NCI-H1048 (cell line): ENCODE data around the gene ADAM11.

Experiments
- DNase-seq: peaks from one replicate; lab custom pipeline; 2025; lab: John Stamatoyannopoulos, UW

The ADAM11 gene

DNA sequence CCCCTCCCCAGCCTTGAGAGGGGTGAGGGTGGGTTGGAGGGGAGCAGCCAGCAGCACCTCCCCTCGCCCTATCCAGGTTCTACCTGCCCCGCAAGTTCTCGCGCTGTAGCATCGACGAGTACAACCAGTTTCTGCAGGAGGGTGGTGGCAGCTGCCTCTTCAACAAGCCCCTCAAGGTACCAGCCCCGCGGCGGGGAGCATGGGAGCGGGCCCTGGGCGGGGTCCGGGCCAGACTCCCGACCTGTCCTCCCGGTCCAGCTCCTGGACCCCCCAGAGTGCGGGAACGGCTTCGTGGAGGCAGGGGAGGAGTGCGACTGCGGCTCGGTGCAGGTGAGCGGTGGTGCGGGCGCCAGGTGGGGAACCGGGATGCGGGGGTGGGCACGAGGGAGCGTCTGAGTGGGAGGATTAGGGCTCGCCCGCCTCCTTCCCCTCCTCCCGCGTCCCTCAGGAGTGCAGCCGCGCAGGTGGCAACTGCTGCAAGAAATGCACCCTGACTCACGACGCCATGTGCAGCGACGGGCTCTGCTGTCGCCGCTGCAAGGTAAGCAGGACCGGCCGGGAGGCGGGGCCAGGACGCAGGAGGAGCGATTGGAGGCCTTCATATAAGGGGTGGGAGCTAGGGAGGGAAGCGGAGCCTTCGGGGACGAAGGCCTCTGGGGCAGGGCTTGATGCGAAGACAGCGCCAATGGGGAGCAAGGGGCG is 16.5 kb downstream of the ADAM11 start:
- peak; percentile 97 for DNase-seq

DNA sequence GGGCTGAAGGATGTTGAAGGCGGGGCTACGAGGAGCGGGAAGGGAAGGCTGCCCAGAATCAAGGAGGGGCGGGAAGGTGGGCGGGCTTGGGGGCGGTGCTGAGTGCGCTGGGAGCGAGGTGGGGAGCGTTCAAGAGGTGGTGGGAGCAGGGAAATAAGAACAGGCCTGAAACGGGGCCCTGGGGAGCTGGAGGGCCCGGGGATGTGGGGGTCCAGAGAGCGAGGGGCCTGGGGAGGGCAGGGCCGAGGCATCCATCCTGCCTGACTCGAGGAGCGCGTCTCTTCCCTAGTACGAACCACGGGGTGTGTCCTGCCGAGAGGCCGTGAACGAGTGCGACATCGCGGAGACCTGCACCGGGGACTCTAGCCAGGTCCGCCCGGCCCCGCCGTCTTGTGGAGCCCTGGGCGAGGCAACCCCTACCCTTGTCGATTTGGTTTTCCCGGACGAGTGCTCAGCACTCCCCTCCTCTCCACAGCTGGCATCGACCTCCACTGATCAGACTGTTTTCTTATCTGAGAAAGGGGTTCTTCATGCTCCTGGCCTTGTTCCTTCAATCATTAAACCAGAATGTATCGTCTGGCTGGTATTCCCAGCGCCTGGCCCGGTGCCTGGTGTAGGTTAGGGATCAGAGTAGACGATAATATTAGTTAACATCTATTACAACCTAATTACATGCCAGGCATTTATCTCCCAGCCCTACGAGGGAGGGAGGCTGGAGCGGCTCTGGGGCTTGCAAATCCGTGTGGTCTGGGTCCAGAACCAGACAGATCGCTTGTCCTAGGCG is 17.2 kb downstream of the ADAM11 start:
- DNase-seq = no peak

DNA sequence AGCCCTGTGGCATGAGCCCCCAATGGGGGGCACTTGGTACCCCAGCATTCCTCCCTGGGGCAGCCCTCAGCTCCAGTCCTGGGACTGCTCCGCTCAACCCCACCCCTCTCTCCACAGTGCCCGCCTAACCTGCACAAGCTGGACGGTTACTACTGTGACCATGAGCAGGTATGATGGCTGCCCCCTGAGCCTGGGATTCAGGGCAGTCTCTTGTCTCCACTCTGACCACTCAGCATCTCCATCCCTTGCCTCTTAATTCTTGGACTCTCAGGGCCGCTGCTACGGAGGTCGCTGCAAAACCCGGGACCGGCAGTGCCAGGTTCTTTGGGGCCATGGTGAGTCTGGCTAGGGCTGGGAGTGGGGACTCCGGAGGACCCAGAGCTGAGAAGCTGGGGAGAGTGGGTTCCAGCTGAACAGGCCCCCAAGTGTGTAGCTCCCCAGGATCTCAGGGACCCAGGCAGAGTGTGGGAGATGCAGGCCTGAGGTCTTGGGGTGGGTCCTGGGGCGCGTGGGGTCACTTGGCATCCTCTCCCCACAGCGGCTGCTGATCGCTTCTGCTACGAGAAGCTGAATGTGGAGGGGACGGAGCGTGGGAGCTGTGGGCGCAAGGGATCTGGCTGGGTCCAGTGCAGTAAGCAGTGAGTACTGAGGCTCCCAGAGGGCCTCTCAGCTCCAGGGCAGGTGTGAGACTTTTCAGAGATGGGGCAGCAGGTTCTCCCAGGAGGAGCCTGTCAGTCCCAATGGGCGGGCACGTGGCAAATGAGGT is 18.0 kb downstream of the ADAM11 start:
- no peak for DNase-seq

DNA sequence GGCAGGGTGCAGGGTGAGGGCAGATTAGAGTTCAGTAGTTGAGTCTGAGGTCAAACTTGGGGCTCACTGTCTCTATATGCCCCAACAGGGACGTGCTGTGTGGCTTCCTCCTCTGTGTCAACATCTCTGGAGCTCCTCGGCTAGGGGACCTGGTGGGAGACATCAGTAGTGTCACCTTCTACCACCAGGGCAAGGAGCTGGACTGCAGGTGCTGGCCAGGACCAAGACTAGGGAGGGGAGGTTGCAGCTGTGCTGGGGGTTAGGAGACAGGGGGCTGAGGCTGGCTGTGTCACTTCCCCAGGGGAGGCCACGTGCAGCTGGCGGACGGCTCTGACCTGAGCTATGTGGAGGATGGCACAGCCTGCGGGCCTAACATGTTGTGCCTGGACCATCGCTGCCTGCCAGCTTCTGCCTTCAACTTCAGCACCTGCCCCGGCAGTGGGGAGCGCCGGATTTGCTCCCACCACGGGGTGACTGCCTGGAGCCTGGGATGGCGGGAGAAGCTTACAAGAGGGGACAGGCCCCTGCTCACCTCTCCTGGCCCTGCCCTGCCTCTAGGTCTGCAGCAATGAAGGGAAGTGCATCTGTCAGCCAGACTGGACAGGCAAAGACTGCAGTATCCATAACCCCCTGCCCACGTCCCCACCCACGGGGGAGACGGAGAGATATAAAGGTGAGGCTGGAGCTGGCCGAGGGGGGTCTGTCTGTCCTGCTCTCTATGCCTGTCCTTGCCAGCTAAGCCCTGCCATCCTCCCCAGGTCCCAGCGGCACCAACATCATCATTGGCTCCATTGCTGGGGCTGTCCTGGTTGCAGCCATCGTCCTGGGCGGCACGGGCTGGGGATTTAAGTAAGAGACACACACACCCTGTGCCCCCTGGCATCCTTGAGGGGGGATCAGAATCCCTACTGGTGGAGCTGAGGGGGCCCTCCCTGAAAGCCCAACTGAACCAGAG is 18.9 kb downstream of the ADAM11 start:
- DNase-seq = no peak

DNA sequence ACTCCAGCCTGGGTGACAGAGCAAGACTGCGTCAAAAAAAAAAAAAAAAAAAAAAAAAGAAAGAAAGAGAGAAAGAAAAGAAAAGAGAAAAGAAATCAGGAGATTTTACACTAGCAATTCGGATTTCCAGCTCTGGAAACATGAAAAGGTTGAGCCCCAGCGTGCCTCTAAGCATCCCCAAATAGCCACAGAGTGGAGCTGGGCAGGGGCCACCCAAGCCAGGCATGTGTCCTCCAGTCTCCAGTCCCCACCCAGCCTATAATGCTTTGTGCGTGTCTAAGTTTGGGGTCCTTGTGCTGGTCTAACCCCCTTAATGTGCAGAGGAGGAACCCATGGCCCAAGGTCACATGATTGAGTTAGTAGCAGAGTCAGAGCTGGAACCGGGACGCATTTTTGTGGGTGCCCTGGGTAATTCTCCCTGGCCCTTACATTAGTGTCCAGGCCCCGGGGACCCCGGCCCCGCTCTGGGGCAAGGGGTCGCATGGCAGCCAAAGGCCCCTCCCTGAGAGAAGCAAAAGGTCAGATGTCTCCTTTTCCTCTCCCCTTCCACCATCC is 19.9 kb downstream of the ADAM11 start:
- no peak for DNase-seq

DNA sequence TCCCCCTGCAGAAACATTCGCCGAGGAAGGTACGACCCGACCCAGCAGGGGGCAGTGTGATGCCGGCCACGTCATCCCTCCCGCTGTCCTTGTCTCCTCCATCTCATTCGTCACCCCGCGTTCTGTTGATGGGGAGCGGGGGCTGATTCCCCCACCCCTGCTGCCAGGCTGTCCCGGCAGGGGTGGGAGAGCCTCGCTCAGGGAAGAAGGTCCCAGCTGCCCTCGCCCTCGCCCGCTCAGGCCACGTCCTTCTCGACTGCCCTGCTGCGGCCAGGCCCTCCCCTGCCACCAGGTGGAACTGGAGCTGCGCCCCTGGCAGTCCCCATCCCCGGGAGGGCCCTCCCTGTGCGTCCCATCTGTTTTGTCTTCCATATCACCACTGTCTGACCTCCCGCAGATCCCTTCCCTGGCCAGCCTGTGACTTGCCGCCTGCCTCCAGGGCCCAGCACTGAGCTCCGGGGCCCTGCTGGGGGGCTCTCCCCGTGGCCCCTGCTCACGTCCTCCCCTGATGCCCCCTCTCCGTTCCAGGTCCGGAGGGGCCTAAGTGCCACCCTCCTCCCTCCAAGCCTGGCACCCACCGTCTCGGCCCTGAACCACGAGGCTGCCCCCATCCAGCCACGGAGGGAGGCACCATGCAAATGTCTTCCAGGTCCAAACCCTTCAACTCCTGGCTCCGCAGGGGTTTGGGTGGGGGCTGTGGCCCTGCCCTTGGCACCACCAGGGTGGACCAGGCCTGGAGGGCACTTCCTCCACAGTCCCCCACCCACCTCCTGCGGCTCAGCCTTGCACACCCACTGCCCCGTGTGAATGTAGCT is 20.6 kb downstream of the ADAM11 start:
- DNase-seq = peak; percentile 53

DNA sequence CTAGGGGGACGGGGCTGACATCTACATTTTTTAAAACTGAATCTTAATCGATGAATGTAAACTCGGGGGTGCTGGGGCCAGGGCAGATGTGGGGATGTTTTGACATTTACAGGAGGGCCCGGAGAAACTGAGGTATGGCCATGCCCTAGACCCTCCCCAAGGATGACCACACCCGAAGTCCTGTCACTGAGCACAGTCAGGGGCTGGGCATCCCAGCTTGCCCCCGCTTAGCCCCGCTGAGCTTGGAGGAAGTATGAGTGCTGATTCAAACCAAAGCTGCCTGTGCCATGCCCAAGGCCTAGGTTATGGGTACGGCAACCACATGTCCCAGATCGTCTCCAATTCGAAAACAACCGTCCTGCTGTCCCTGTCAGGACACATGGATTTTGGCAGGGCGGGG is 21.4 kb downstream of the ADAM11 start:
- no peak for DNase-seq

DNA sequence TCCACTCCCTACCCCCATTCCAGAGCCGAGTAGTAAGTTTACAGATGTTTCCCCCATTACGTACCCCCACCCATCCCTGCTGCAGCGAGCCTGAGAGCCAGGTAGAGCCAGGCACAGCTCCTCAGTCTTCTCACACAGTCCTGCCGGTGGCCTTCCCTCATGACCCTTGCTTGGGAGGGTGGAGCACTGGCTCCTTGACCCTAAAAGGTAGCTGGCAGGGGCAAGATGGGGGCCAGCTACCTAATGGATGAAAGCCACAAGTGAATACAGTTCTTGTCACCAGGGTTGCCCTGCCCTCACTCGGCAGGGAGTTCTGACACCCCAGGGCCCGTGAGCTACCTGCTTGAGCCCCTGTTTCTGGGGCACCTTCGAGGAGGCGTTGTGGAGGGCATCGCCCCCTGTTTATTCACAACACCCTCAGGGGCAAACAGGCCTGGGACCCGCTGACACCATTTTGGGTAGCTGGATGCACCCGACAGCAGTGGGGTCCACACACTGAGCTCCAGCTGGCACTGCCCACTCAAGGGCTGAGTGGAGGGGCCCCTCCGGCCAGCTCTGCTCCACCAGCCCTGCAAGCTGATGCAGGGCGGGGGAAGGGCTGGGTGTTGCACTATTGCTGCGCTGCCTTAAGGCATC is 22.2 kb downstream of the ADAM11 start:
- DNase-seq = no peak

DNA sequence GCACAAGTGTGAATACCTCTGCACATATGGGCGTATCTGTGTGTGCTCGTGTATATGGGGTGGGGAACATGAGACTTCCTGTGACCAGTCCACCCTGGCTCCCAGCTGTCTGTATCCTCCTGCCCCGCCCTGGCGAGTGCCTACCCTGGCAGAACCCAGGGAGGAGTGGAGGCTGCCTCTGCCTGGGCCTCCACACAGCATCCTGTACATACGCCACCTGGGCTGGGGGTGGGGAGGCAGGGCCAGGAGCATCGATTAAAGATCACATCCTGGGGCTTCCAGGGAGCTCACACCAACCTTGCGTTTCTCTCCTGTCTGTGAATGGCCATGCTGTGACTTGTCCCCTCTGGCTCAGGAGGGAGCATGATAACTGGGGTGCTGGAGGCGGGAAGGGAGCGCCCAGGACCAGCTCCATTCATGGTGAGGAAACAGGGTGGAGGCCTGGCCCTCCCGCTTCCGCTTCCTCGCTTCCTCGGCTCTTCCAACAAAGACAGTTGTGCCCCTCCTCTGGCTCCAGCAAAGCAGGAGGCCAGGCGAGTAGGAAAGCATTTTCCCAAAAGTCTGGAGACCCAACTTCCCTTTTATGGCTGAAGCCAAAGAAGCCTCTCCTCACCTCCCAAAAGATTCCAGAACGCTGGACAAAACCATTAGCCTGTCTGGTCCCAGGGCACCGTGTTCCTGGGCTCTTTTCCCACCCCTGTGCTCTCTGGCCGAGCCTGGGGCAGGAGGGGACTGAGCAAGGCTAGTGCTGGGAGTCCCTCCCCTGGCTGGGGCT is 22.9 kb downstream of the ADAM11 start:
- DNase-seq = no peak

DNA sequence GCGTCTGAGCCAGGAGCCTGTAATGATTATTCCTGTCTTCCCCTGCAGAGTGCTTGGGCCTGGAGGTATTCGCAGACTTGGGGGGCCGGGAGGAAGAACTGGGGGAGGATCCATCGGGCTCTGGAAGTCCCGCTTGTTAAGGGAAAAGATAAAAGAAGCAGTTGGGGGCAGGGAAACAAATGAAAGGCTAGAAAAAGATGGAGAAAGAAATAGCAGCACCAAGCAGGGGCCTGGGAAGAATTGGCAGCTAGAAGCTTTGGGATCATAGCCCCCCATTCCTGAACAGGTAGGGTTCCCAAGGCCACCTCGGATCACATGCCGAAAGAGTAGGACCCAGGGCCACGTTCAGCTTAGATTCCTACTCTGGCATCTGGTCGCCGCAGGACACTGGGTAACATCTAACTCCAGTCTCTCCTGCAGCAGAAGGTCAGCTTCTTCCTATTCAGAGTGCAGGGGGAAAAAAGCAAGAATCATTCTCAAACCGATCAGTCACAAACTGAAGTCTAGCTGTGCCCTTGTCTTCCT is 23.6 kb downstream of the ADAM11 start:
- no peak for DNase-seq

DNA sequence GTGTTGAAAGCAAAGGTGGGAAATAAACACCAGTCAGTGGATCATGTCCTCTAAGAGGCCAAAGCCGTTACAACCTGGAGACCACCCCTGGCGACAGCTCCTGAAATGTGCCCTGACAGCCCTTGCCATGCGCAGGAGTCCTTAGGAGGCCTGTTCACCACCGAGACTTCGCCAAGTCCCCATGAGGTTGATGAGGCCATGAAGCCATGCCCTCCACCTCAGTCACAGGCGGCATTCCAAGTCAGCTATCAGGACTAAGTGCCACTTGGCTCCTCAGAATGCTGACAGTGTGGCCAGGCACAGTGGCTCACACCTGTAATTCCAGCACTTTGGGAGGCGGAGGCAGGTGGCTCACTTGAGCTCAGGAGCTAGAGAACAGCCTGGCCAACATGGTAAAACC is 27.1 kb downstream of the ADAM11 start:
- DNase-seq = no peak

DNA sequence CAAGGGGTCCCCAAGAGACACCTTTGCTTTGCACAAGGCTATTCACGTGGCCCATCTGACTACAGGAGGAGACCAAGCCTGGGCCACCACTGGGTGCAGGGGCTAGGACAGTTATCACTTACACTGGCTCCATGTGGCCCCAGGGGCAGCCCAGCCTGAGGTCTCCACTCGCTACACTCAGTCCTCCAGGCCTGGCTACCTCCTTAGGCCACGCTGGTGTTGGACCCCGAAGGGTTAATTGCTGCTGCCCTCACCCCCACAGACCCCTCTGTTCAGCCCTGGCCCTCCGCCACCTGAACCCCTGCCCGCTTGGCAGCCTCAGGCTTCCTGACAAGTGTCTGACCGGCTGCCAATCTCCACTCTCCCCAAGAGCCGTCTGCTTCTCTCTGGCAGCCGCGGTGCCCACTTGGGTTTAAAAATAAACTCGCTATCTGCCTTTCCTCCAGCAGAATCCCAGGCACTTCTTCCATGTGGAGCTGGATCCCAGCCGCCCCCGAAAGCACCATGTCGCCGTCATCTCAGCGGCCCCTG is 27.8 kb downstream of the ADAM11 start:
- DNase-seq = no peak

DNA sequence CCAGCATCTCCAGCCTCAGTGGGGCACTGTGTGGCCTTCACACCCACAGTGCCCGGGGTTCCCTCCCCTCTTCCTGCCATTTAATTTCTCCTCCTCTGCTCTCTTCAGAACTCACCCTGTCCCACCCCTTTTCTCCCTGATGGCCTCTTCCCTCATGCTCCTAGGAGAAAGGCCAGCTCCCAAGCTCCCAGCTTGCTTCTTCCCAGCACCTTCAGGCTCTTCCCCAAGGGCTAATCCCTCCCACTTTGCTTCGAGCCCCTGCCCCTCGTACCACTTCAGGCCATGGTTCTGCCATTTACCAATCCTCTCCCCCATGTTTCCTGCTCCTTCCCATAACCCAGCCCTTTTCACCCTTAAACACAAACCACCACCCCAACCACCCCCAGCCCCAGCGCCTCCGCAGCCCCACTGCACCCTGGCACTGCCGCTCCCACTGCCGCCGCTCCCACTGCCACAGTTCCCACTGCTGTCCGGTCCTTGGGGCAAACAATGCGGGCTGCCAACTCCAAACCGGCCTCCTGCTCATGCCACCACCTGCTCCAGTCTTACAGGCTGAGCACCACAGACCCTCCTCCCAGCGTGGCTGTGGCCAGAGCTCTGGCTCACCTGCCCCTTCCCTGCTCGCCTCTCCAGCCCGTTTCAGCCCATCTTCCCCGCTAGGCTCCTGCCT is 28.6 kb downstream of the ADAM11 start:
- DNase-seq = no peak

DNA sequence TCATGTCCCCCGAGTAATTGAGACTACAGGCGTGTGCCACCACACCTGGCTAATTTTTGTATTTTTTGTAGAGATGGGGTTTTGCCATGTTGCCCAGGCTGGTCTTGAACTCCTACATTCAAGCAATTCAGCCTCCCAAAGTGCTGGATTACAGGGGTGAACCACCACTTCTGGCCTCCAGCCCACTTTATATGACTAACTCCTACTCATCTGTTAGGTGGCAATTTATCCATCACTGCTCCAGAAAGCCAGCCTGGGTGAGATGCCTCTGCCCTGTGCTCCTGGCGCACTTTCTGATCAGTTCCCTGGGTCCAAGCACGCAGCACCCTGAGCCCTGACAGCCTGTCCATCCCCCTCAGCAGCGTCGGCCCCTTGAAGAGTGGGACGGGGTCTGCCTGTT is 29.4 kb downstream of the ADAM11 start:
- DNase-seq = no peak

DNA sequence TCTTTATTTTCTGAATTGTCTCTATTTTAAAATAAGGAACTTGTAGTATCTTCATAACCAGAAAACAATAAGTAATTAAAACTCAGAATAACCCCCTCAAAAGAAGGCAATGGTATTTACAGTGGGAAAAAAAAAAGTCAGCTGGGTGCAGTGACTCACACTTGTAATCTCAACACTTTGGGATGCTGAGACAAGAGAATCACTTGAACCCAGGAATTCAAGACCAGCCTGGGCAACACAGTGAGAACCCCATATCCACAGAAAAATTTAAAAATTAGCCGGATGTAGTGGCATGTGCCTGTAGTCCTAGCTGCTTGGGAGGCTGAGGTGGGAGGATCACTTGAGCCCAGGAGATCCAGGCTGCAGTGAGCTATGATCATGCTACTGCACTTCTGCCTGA is 33.5 kb downstream of the ADAM11 start:
- no peak for DNase-seq

DNA sequence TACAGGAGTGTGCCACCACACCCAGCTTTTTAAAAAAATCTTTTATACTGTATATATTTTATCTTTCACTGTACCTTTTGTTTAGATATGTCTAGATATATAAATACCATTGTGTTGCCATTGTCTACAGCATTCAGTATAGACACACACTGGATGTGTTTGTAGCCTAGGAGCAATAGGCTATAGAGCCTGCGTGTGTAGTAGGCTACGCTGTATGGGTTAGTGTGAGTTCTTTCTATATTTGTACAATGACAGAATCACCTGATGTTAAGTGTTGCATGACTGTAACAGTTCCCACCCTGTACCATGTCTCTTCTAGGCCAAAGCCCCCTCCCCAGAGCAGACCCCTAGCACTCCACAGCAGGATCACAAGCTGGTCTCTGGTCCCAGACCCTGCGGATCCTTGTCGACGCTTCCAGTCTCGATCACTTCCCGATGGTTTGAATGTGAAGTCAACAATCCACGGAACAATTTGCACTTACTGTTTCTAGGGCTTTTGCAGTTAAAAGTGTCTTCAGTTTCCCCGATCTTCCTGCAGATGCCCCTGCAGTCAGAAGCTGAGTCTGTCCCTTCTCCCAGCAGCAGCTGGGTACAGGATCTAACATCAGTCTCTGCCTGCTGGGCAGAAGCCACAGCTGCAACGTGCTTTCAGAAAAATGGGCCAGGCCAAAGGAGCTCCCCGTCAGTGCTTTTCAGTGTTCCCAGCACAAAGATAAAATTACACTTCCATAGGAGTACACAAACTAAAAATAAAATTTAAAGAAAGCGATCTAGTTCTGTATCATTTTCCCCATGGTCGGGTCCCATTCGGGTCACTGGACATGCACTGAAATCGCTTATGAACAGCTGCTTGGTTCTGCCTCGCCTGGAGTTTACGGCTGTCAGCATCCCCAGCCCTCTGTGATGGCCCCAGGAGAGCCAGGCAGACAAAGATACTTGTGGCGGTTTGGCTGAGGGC is 35.4 kb downstream of the ADAM11 start:
- no peak for DNase-seq

DNA sequence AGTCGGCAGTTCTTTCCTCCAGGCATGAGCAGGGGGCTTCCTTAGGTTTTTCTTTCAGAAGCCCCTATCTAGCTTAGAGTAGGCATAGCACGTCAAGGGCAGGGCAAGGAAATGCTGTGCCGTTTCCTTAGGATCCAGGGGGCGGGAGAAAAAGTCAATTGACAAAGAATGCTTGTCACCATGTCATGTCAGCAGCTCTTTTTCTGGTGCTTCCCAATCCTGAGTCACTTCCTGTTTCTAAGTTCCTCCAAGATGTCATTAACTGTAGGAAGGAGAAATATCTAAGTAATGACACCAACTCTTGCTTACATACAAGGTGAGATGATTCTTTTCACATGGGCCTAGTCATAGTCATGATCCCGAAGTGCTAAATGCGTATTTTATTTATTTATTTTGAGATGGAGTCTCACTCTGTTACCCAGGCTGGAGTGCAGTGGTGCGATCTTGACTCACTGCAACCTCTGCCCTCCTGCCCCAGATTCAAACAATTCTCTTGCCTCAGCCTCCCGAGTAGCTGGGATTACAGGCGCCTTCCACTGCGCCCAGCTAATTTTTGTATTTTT is 36.1 kb downstream of the ADAM11 start:
- no peak for DNase-seq
